OCI-LY1 (cell line): Measurements from ENCODE around the gene SLC4A7.
"Not testable (repeated sequence)": the region's sequence is repeated elsewhere in the genome, so short reads cannot be mapped to it uniquely, and the experiment has no call there.

Source experiments
- H2AFZ ChIP-seq: fragments of 200-600 bp; sonication (generic), shearing (Covaris generic); 2 replicates; pipeline ENCODE4 v1.6.0; 2014; ENCODE audit warnings: antibody characterized with exemption, mild to moderate bottlenecking, low read length
- H3F3A ChIP-seq: fragments of 200-600 bp; sonication (generic), shearing (Covaris generic); 2 replicates; pipeline ENCODE4 v1.6.0; 2014; ENCODE audit warnings: mild to moderate bottlenecking, antibody characterized with exemption, low read length, moderate library complexity; ENCODE audit not compliant: insufficient read depth
- H3K27ac ChIP-seq: fragments of 200-600 bp; sonication (generic); 2 replicates; pipeline ENCODE4 v1.5.1; 2014; ENCODE audit warnings: low read length, mixed run types, mild to moderate bottlenecking, low read depth; ENCODE audit not compliant: poor library complexity, severe bottlenecking
- H3K27me3 ChIP-seq: fragments of 200-600 bp; sonication (generic); 2 replicates; pipeline ENCODE4 v1.6.0; 2014; ENCODE audit warnings: antibody characterized with exemption, mild to moderate bottlenecking, low read length, moderate library complexity; ENCODE audit not compliant: insufficient read depth
- H3K36me3 ChIP-seq: fragments of 200-600 bp; sonication (generic); 2 replicates; pipeline ENCODE4 v1.6.1; 2014; ENCODE audit warnings: mild to moderate bottlenecking, antibody characterized with exemption, low read length, moderate library complexity, mixed read lengths; ENCODE audit not compliant: insufficient read depth
- H3K4me1 ChIP-seq: fragments of 200-600 bp; sonication (generic); 2 replicates; pipeline ENCODE4 v1.5.1; 2014; ENCODE audit warnings: mild to moderate bottlenecking, low read length, moderate library complexity; ENCODE audit not compliant: insufficient read depth, severe bottlenecking
- H3K4me2 ChIP-seq: fragments of 200-600 bp; sonication (generic), shearing (Covaris generic); 2 replicates; pipeline ENCODE4 v1.6.1; 2014; ENCODE audit warnings: low read length
- H3K4me3 ChIP-seq: fragments of 200-600 bp; sonication (generic); 2 replicates; pipeline ENCODE4 v1.5.1; 2014; ENCODE audit warnings: low read length, low read depth, mild to moderate bottlenecking, mixed read lengths; ENCODE audit not compliant: poor library complexity, severe bottlenecking
- H3K79me2 ChIP-seq: fragments of 200-600 bp; shearing (Covaris generic); 2 replicates; pipeline ENCODE4 v1.6.1; 2016; ENCODE audit warnings: mixed run types, low read length, mixed read lengths; ENCODE audit not compliant: insufficient read depth
- H3K9ac ChIP-seq: fragments of 200-600 bp; sonication (generic), shearing (Covaris generic); 2 replicates; pipeline ENCODE4 v1.6.1; 2014; ENCODE audit warnings: mild to moderate bottlenecking, low read length, mixed read lengths
- H3K9me2 ChIP-seq: fragments of 200-600 bp; sonication (generic), shearing (Covaris generic); 2 replicates; pipeline ENCODE4 v1.6.1; 2014; ENCODE audit warnings: low read depth, mild to moderate bottlenecking, low read length, mixed read lengths
- H3K9me3 ChIP-seq: fragments of 200-600 bp; shearing (Covaris generic); 2 replicates; pipeline ENCODE4 v1.6.1; 2014; ENCODE audit warnings: low read length, mixed read lengths
- H4K20me1 ChIP-seq: fragments of 200-600 bp; sonication (generic), shearing (Covaris generic); 2 replicates; pipeline ENCODE4 v1.6.0; 2016; ENCODE audit warnings: mild to moderate bottlenecking, low read length; ENCODE audit not compliant: insufficient read depth
- CTCF ChIP-seq: fragments of 200-600 bp; sonication (generic), shearing (Covaris generic); IDR thresholded peaks from 2 replicates; pipeline ENCODE4 v1.5.1; 2017; ENCODE audit warnings: mild to moderate bottlenecking, antibody characterized with exemption, low read length, moderate library complexity, mixed read lengths
- EZH2 ChIP-seq: fragments of 200-600 bp; sonication (generic), shearing (Covaris generic); IDR thresholded peaks from 2 replicates; pipeline ENCODE4 v1.8.0; 2017; ENCODE audit warnings: borderline replicate concordance, mixed run types, mild to moderate bottlenecking, antibody characterized with exemption, low read length, moderate library complexity, mixed read lengths

SLC4A7 gene

GRCh38 chr3:27426926-27427325, 57.3 kb downstream of the SLC4A7 start:
- H3K27me3 ChIP-seq = no peaks in the 10 kb centered on the region
- H3K79me2 ChIP-seq = no peaks in the 10 kb centered on the region; the same call in 1 of the 2 replicates
- H3F3A ChIP-seq = no peaks in the 10 kb centered on the region
- H3K9me2 ChIP-seq = no peaks in the 10 kb centered on the region
- no peaks in the 10 kb centered on the region for H4K20me1 ChIP-seq
- H3K4me2 ChIP-seq = no peak overlapping the region
- no peak overlapping the region for H3K9ac ChIP-seq
- H2AFZ ChIP-seq = no peak overlapping the region
- no peak for TF ChIP-seq CTCF
- TF ChIP-seq EZH2 = no peak
- peaks cover 43% of the 10 kb centered on the region for H3K36me3 ChIP-seq
- H3K9me3 ChIP-seq = no peaks in the 10 kb centered on the region
- H3K4me1 ChIP-seq = no peaks in the 10 kb centered on the region
- H3K27ac ChIP-seq = no peak overlapping the region
- H3K4me3 ChIP-seq = no peak overlapping the region

GRCh38 chr3:27425896-27426565, 58.2 kb downstream of the SLC4A7 start:
- Histone ChIP-seq H3K27ac (no peak overlapping the region), H4K20me1 (no peaks in the 10 kb centered on the region), H3K9me2 (no peaks in the 10 kb centered on the region), H3K4me3 (no peak overlapping the region), H3F3A (no peaks in the 10 kb centered on the region), H3K27me3 (no peaks in the 10 kb centered on the region), H3K9ac (no peak overlapping the region), H3K4me1 (no peaks in the 10 kb centered on the region), H3K4me2 (no peak overlapping the region), H3K36me3 (peaks cover 42% of the 10 kb centered on the region), H2AFZ (no peak overlapping the region), H3K9me3 (no peaks in the 10 kb centered on the region), H3K79me2 (no peaks in the 10 kb centered on the region; the same call in 1 of the 2 replicates)
- no peak for TF ChIP-seq EZH2

- H4K20me1 ChIP-seq, H3K9me3 ChIP-seq, H3K4me2 ChIP-seq, H3F3A ChIP-seq, H3K9me2 ChIP-seq, H3K79me2 ChIP-seq, H2AFZ ChIP-seq, H3K4me3 ChIP-seq, H3K27ac ChIP-seq, H3K4me1 ChIP-seq, H3K27me3 ChIP-seq, H3K9ac ChIP-seq: not testable (repeated sequence)
- peaks cover 44% of the 10 kb centered on the region for H3K36me3 ChIP-seq
Observed at GRCh38 chr3:27424812-27425521, 59.2 kb downstream of the SLC4A7 start.

- H3K27me3 ChIP-seq = no peaks in the 10 kb centered on the region
- no peaks in the 10 kb centered on the region for H3K9me3 ChIP-seq
- no peaks in the 10 kb centered on the region for H3K9me2 ChIP-seq
- H4K20me1 ChIP-seq = no peaks in the 10 kb centered on the region
- no peaks in the 10 kb centered on the region for H3F3A ChIP-seq
- H3K4me1 ChIP-seq = no peaks in the 10 kb centered on the region
- H2AFZ ChIP-seq = no peak overlapping the region
- H3K27ac ChIP-seq = no peak overlapping the region
- H3K4me3 ChIP-seq = no peak overlapping the region
- H3K9ac ChIP-seq = no peak overlapping the region
- no peak for TF ChIP-seq EZH2
- no peak for TF ChIP-seq CTCF
- peaks cover 49% of the 10 kb centered on the region for H3K36me3 ChIP-seq
- H3K79me2 ChIP-seq = no peaks in the 10 kb centered on the region; the same call in 1 of the 2 replicates
- H3K4me2 ChIP-seq = no peak overlapping the region
Observed at GRCh38 chr3:27423463-27423862, 60.7 kb downstream of the SLC4A7 start.
